Mesendoderm (in vitro differentiated cells): ENCODE results near the gene CHST13.

Experiments
- DNase-seq: peaks from one replicate; pipeline ENCODE4 v3.0.0; 2013
- H2AK5ac ChIP-seq: 2 replicates; pipeline ENCODE4 v1.6.1; 2013; ENCODE audit warnings: low read length, inconsistent platforms
- H2BK120ac ChIP-seq: 2 replicates; pipeline ENCODE4 v1.6.1; 2013; ENCODE audit warnings: low read depth, mild to moderate bottlenecking, low read length, moderate library complexity, mixed read lengths
- H2BK15ac ChIP-seq: replicated peaks from 2 replicates; pipeline ENCODE4 v1.6.1; 2013; ENCODE audit warnings: low read depth, mild to moderate bottlenecking, moderate library complexity
- H2BK5ac ChIP-seq: 2 replicates; pipeline ENCODE4 v1.6.1; 2013; ENCODE audit warnings: low read length, inconsistent platforms
- H3K18ac ChIP-seq: 2 replicates; pipeline ENCODE4 v1.6.1; 2013; ENCODE audit warnings: mild to moderate bottlenecking, low read length, mixed read lengths
- H3K23ac ChIP-seq: one replicate; pipeline ENCODE4 v1.6.1; 2013; ENCODE audit warnings: low read length
- H3K27ac ChIP-seq: 2 replicates; pipeline ENCODE4 v1.5.1; 2013; ENCODE audit warnings: low read depth, mild to moderate bottlenecking, inconsistent platforms, low read length, moderate library complexity
- H3K27me3 ChIP-seq: 2 replicates; pipeline ENCODE4 v1.6.1; 2013; ENCODE audit warnings: low read length, control low read depth, mild to moderate bottlenecking, inconsistent platforms; ENCODE audit not compliant: insufficient read depth, poor library complexity
- H3K36me3 ChIP-seq: 2 replicates; pipeline ENCODE4 v1.6.1; 2013; ENCODE audit warnings: low read length, inconsistent platforms; ENCODE audit not compliant: control insufficient read depth, insufficient read depth
- H3K4ac ChIP-seq: one replicate; pipeline ENCODE4 v1.6.1; 2013; ENCODE audit warnings: low read depth, mild to moderate bottlenecking, low read length, moderate library complexity
- H3K4me1 ChIP-seq: 2 replicates; pipeline ENCODE4 v1.6.1; 2013; ENCODE audit warnings: low read depth, low read length, inconsistent platforms; ENCODE audit not compliant: control insufficient read depth
- H3K4me2 ChIP-seq: 2 replicates; pipeline ENCODE4 v1.6.1; 2013; ENCODE audit warnings: low read length
- H3K4me3 ChIP-seq: 2 replicates; pipeline ENCODE4 v1.5.1; 2013; ENCODE audit warnings: mild to moderate bottlenecking, low read length
- H3K56ac ChIP-seq: one replicate; pipeline ENCODE4 v1.6.1; 2013; ENCODE audit warnings: low read length
- H3K79me1 ChIP-seq: 2 replicates; pipeline ENCODE4 v1.6.1; 2013; ENCODE audit warnings: low read length, inconsistent platforms
- H3K79me2 ChIP-seq: 2 replicates; pipeline ENCODE4 v1.6.1; 2013; ENCODE audit warnings: mild to moderate bottlenecking, low read length; ENCODE audit not compliant: control insufficient read depth, insufficient read depth
- H3K9ac ChIP-seq: 2 replicates; pipeline ENCODE4 v1.6.1; 2013; ENCODE audit warnings: low read length, inconsistent platforms
- H4K5ac ChIP-seq: one replicate; pipeline ENCODE4 v1.6.1; 2013; ENCODE audit warnings: low read length
- H4K8ac ChIP-seq: one replicate; pipeline ENCODE4 v1.6.1; 2013; ENCODE audit warnings: low read depth, mild to moderate bottlenecking, control low read depth, low read length, moderate library complexity
- WGBS: extraction: QIAGEN DNeasy Blood & Tissue Kit; methylation state at CpG from one replicate; pipeline ENCODE4 v1.1.7; 2013; ENCODE audit warnings: low lambda C conversion rate, missing lambda C conversion rate; ENCODE audit not compliant: insufficient coverage; ENCODE audit errors: extremely low coverage; 5-methylcytosine and 5-hydroxymethylcytosine counted together

The CHST13 gene

GRCh38 chr3:126552688-126553283 lies 28.8 kb downstream of the CHST13 start:
- Histone ChIP-seq H3K27ac (no peak overlapping the region), H2BK5ac (no peak overlapping the region), H3K79me2 (no peaks in the 10 kb centered on the region), H3K4me3 (no peak overlapping the region), H2AK5ac (no peak overlapping the region), H4K8ac (no peak overlapping the region), H3K79me1 (no peaks in the 10 kb centered on the region), H3K9ac (no peak overlapping the region), H4K5ac (no peak overlapping the region), H3K27me3 (no peaks in the 10 kb centered on the region), H3K4me2 (no peak overlapping the region), H2BK120ac (no peak overlapping the region), H3K36me3 (no peaks in the 10 kb centered on the region), H3K18ac (no peak overlapping the region), H3K56ac (no peak overlapping the region), H3K4me1 (peaks cover 3% of the 10 kb centered on the region), H3K23ac (no peak overlapping the region), H3K4ac (no peak overlapping the region), H2BK15ac (no peak overlapping the region)
- no peak for DNase-seq
- WGBS, result no CpG with 5 or more reads among the region's 14 CpGs

DNA sequence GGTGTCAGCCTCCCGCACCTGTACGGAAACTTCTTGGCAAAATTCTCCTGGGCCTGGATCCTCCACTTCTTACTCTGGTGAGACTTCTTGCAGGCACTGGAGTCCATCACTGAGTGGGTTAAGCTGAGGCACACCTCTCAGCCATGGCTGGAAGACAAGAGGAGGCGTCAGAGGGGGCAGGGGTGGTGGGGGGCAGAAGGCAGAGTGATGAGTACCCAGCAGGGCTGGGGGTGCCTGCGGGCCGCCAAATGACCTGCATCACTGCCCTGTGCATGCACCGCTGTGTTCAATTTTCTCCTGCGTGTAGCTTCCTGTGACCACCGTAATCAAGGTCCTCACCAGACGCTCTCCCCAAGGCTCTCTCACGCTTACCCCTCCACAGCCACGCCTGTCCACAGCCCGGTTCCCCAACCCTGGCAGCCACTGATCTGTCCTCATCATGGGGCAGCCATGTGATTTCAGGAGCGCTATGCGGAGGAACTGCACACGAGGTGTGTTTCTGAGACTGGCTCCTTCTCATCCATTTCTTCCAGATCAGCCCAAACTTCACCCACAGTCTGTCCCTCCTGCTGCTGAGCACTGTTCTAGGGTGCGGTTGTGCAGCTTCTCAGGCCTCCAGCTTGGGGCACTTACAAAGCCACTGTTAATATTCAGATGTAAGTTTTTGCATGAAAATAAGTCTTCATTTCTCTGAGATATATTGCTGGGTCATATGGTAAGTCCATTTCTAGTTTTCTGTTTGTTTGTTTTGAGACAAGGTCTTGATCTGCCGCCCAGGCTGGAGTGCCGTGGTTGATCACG lies 29.5 kb downstream of the CHST13 start:
- Histone ChIP-seq H3K27ac (no peak overlapping the region), H2BK5ac (no peak overlapping the region), H2AK5ac (no peak overlapping the region), H3K23ac (no peak overlapping the region), H4K8ac (no peak overlapping the region), H3K18ac (no peak overlapping the region), H3K27me3 (no peaks in the 10 kb centered on the region), H3K56ac (no peak overlapping the region), H3K4me3 (no peak overlapping the region), H3K36me3 (no peaks in the 10 kb centered on the region), H4K5ac (no peak overlapping the region), H3K4me1 (peaks cover 3% of the 10 kb centered on the region), H3K4ac (no peak overlapping the region), H3K79me1 (no peaks in the 10 kb centered on the region), H2BK15ac (no peak overlapping the region), H3K4me2 (no peak overlapping the region), H2BK120ac (no peak overlapping the region), H3K9ac (no peak overlapping the region), H3K79me2 (no peaks in the 10 kb centered on the region)
- DNase-seq, result no peak
- no CpG with 5 or more reads among the region's 19 CpGs for WGBS

- Histone ChIP-seq H4K5ac (no peak overlapping the region), H3K79me2 (no peaks in the 10 kb centered on the region), H3K4me3 (no peak overlapping the region), H3K9ac (no peak overlapping the region), H3K4ac (no peak overlapping the region), H2BK15ac (no peak overlapping the region), H3K56ac (no peak overlapping the region), H2BK120ac (no peak overlapping the region), H3K79me1 (no peaks in the 10 kb centered on the region), H2AK5ac (no peak overlapping the region), H3K27ac (no peak overlapping the region), H3K18ac (no peak overlapping the region), H3K36me3 (no peaks in the 10 kb centered on the region), H3K4me2 (no peak overlapping the region), H3K23ac (no peak overlapping the region), H3K27me3 (no peaks in the 10 kb centered on the region), H4K8ac (no peak overlapping the region), H2BK5ac (no peak overlapping the region), H3K4me1 (no peaks in the 10 kb centered on the region)
- DNase-seq, result no peak
- WGBS, result no CpG with 5 or more reads among the region's 19 CpGs
Measured at GRCh38 chr3:126554560-126555525, 30.9 kb downstream of the CHST13 start.

DNA sequence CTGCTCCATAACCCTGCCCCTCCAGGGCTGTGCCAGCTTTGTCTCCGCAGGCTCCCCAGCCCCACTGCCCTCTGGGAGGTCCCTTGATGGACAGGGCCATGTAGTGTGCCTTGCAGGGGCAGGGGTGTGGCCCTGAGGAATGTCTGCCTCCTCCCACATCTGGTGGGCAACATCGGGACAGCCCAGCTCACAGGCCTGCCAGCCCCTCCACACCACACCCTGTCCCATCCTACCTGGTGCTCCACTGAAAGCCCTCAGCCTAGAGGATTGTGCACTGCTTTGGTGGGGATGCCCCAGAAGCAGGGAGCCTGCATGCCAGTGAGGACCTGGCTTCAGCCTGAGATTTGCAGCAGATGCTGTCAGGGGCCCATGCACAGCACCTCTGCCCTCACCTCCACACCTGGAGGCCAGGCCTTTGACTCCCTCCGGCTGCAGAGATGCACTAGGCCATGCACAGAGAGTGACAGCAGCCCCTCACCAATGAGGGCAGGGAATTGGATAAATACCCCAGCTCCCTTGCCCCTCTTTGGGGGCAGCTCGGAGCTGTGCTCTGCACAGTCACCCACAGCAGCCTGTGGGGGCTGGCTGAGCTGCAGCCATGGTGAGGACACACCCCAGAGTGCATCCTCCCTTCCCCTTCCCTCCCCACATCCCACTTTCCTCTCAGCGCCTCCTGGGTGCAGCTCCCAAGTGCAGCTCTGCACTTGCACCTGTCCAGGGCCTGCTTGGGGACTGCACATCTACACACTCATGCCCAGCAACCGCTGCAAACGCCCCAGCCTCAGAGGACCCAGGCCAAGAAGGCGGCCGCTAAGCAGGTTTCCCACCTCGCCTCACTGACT lies 32.1 kb downstream of the CHST13 start:
- H3K56ac ChIP-seq, result no peak overlapping the region

DNA sequence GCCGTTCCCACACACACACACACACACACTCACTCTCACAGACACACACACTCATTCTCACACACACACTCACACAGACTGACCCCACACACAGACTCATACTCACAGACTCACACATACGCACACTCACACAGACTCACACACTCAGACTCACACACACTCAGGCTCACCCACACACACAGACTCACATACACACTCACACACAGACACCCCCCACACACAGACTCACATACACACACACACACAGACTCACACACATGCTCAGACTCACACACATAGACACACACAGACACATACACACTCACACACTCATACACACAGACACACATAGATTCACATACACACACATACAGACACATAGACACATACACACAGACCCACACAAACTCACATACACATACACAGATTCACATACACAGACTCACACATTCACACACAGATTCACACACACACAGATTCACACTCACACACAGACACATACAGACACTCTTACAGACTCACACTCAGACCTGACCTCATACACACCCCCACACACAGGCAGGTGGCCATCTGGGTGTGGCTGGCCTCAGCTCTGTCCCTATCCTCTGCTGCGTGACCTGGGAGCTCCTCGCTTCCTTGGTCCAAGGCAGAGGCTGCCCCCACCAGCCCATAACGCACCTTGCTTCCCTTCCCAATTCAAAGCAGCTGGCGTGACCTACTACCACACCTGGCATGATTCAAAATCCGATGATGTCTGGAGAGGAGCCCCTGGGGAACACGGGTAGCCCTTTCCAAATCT lies 32.9 kb downstream of the CHST13 start:
- Histone ChIP-seq H4K5ac (no peak overlapping the region), H2BK5ac (no peak overlapping the region), H3K79me2 (no peaks in the 10 kb centered on the region), H2BK15ac (no peak overlapping the region), H3K56ac (no peak overlapping the region), H2BK120ac (no peak overlapping the region), H3K9ac (no peak overlapping the region), H3K4ac (no peak overlapping the region), H3K27ac (no peak overlapping the region), H3K36me3 (no peaks in the 10 kb centered on the region), H4K8ac (no peak overlapping the region), H3K4me1 (no peaks in the 10 kb centered on the region), H3K23ac (no peak overlapping the region), H2AK5ac (no peak overlapping the region), H3K18ac (no peak overlapping the region), H3K4me2 (no peak overlapping the region), H3K79me1 (no peaks in the 10 kb centered on the region), H3K27me3 (no peaks in the 10 kb centered on the region), H3K4me3 (no peak overlapping the region)
- DNase-seq, result no peak
- WGBS, result no CpG with 5 or more reads among the region's 8 CpGs

More for the DNA sequence above, 32.1 kb downstream of the CHST13 start:
- H3K79me2 ChIP-seq, result no peaks in the 10 kb centered on the region
- no peaks in the 10 kb centered on the region for H3K27me3 ChIP-seq
- H3K4me1 ChIP-seq, result no peaks in the 10 kb centered on the region
- no peak overlapping the region for H3K4ac ChIP-seq
- no peak for DNase-seq
- H3K4me2 ChIP-seq, result no peak overlapping the region
- H3K4me3 ChIP-seq, result no peak overlapping the region
- H2BK120ac ChIP-seq, result no peak overlapping the region
- H3K23ac ChIP-seq, result no peak overlapping the region
- no peak overlapping the region for H4K5ac ChIP-seq
- H2BK5ac ChIP-seq, result no peak overlapping the region
- no peaks in the 10 kb centered on the region for H3K79me1 ChIP-seq
- no peak overlapping the region for H4K8ac ChIP-seq
- no peak overlapping the region for H3K27ac ChIP-seq
- no CpG with 5 or more reads among the region's 10 CpGs for WGBS
- H3K36me3 ChIP-seq, result no peaks in the 10 kb centered on the region
- H2AK5ac ChIP-seq, result no peak overlapping the region
- H2BK15ac ChIP-seq, result no peak overlapping the region
- no peak overlapping the region for H3K9ac ChIP-seq
- H3K18ac ChIP-seq, result no peak overlapping the region
